GM12878 (cell line): Measurements from ENCODE around the gene SKAP1. TPM values are rescaled to one million over a fixed set of nuclear protein-coding genes. Genes with fewer than 3 reads are reported as not detected.

Source experiments
- ATAC-seq: fragments of 200-7000 bp; cut with Tn5 transposase; 3 replicates; pipeline ENCODE4 v1.9.1; 2020; ENCODE audit warnings: mild to moderate bottlenecking, moderate library complexity
- BruUV-seq: library from RNA; stranded (reverse); fragments of 400-500 nt; replicated peaks from 2 replicates; lab custom pipeline; 2021; lab: Mats Ljungman, UMichigan
- CTCF ChIA-PET: fragments of 300-600 bp; sonication (Branson Sonifier 250); formaldehyde crosslinking; extraction: SDS; loops from one replicate; lab custom pipeline; 2021; ENCODE audit warnings: inconsistent platforms; lab: Yijun Ruan, JAX
- POLR2A ChIA-PET: fragments of 350-600 bp; formaldehyde crosslinking; extraction: SDS; loops from one replicate; lab custom pipeline; 2021; ENCODE audit warnings: inconsistent platforms; lab: Charles Lee
- RAD21 ChIA-PET: fragments of 300-600 bp; sonication (Branson Sonifier 250); formaldehyde crosslinking; loops from one replicate; lab custom pipeline; 2023; ENCODE audit warnings: antibody characterized with exemption; ENCODE audit not compliant: unreplicated experiment; lab: Charles Lee
- SMC1A ChIA-PET: fragments of 300-600 bp; sonication (Branson Sonifier 250); formaldehyde crosslinking; loops from one replicate; lab custom pipeline; 2023; ENCODE audit not compliant: unreplicated experiment, uncharacterized antibody; lab: Charles Lee
- DNase-seq: peaks from one replicate; pipeline ENCODE4 v3.0.0-alpha.2; 2011; ENCODE audit warnings: low read depth, low spot score
- FAIRE-seq: peaks from 3 replicates; lab custom pipeline; 2011; peaks lifted over from hg19 to GRCh38; lab: Jason Lieb, UNC
- H2AFZ ChIP-seq: 2 replicates; pipeline ENCODE4 v1.6.0; 2011; ENCODE audit warnings: low read depth, low read length, control low read depth; ENCODE audit not compliant: control insufficient read depth
- H3K27ac ChIP-seq: 2 replicates; pipeline ENCODE4 v1.5.1; 2011; ENCODE audit warnings: control low read depth; ENCODE audit not compliant: control insufficient read depth, insufficient read depth
- H3K27me3 ChIP-seq, 2 experiments: replicated peaks in 1 of 2; 2 replicates each; pipeline versions ENCODE4 v1.6.0 to v1.6.1; 2011; ENCODE audit warnings: low read length in 1 of 2; ENCODE audit not compliant: control insufficient read depth in 2 of 2, insufficient read depth in 2 of 2
- H3K36me3 ChIP-seq, 2 experiments: 2 replicates each; pipeline ENCODE4 v1.5.1; 2011; ENCODE audit warnings: low read length in 1 of 2; ENCODE audit not compliant: control insufficient read depth in 2 of 2, insufficient read depth in 2 of 2
- H3K4me1 ChIP-seq: 2 replicates; pipeline ENCODE4 v1.6.1; 2011; ENCODE audit warnings: mild to moderate bottlenecking, low read length, moderate library complexity, mixed read lengths; ENCODE audit not compliant: control insufficient read depth, insufficient read depth
- H3K4me2 ChIP-seq: 2 replicates; pipeline ENCODE4 v1.6.0; 2011; ENCODE audit warnings: control low read depth; ENCODE audit not compliant: control insufficient read depth, insufficient read depth
- H3K4me3 ChIP-seq: fragments of 200-600 bp; sonication (generic); 2 replicates; pipeline ENCODE4 v1.5.1; 2016
- H3K79me2 ChIP-seq: 2 replicates; pipeline ENCODE4 v1.6.0; 2011; ENCODE audit warnings: low read length; ENCODE audit not compliant: control insufficient read depth, insufficient read depth
- H3K9ac ChIP-seq: 2 replicates; pipeline ENCODE4 v1.8.0; 2011; ENCODE audit warnings: low read length, control low read depth, mixed read lengths; ENCODE audit not compliant: control insufficient read depth, insufficient read depth
- H3K9me3 ChIP-seq: replicated peaks from 3 replicates; pipeline ENCODE4 v1.5.1; 2011; ENCODE audit warnings: mild to moderate bottlenecking, low read length; ENCODE audit not compliant: control insufficient read depth, insufficient read depth
- H4K20me1 ChIP-seq: 2 replicates; pipeline ENCODE4 v1.6.0; 2011; ENCODE audit not compliant: control insufficient read depth, insufficient read depth
- CHD1 ChIP-seq: IDR thresholded peaks from 2 replicates; pipeline ENCODE4 v1.6.1; 2012; ENCODE audit warnings: low read depth, low read length, improper control_type of control experiment
- MTA3 ChIP-seq: IDR thresholded peaks from 2 replicates; pipeline ENCODE4 v1.6.1; 2012; ENCODE audit warnings: low read length, inconsistent platforms, borderline replicate concordance
- RAD21 ChIP-seq: IDR thresholded peaks from 2 replicates; pipeline ENCODE4 v1.6.1; 2011; ENCODE audit warnings: mild to moderate bottlenecking, low read depth, low read length, moderate library complexity; ENCODE audit not compliant: insufficient read depth
- SMC3 ChIP-seq: IDR thresholded peaks from 2 replicates; pipeline ENCODE4 v1.6.1; 2011; ENCODE audit warnings: low read length, improper control_type of control experiment, borderline replicate concordance
- SUPT20H ChIP-seq: IDR thresholded peaks from 2 replicates; pipeline ENCODE4 v1.6.1; 2011; ENCODE audit warnings: low read depth, mild to moderate bottlenecking, low read length, moderate library complexity, borderline replicate concordance; ENCODE audit not compliant: control insufficient read depth
- YY1 ChIP-seq: IDR thresholded peaks from 2 replicates; pipeline ENCODE4 v1.6.1; 2011; ENCODE audit warnings: low read depth, mild to moderate bottlenecking, low read length
- ZNF207 ChIP-seq: fragments of 450-650 bp; IDR thresholded peaks from 2 replicates; pipeline ENCODE4 v1.6.1; 2014; ENCODE audit warnings: antibody characterized with exemption, mild to moderate bottlenecking, borderline replicate concordance
- WGBS: methylation state at CpG from one replicate; pipeline ENCODE4 v1.1.6; 2016; ENCODE audit warnings: low lambda C conversion rate; ENCODE audit not compliant: insufficient replicate concordance, insufficient coverage; ENCODE audit errors: missing lambda C conversion rate; 5-methylcytosine and 5-hydroxymethylcytosine counted together
- in situ Hi-C: fragments of 300-500 bp; cut with MboI; formaldehyde crosslinking; loops from 9 replicates; pipeline ENCODE4 v1.14.3; 2018; ENCODE audit warnings: mixed read lengths
- intact Hi-C: fragments of 100-400 bp; cut with micrococcal nuclease; formaldehyde crosslinking; loops from one replicate; pipeline ENCODE4 v1.14.2; 2022; ENCODE audit not compliant: unreplicated experiment
- polyA plus RNA-seq, 11 experiments: library from polyadenylated mRNA; depleted of rRNA in 4 of 11; unstranded in 6 of 11; stranded (reverse) in 5 of 11; fragments of >200 nt; fragmentation: Nextera tagmentation in 4 of 11; fragmentation: Illumina TruSeq in 1 of 11; extraction: Ambion mirVana in 4 of 11; extraction: Trizol in 1 of 11; gene quantifications; 1 replicate in 1 of 11; 2 replicates in 10 of 11; pipeline versions ENCODE4 v1.2.1 to v1.2.3, GENCODE V29; 2011 to 2016; ENCODE audit warnings: inconsistent platforms in 2 of 11, missing spikeins in 2 of 11, low read depth in 1 of 11
- total RNA-seq, 4 experiments: library from RNA; depleted of rRNA in 3 of 4; stranded (reverse); fragments of >200 nt in 3 of 4; fragmentation: Illumina TruSeq in 1 of 4; extraction: Trizol in 1 of 4; gene quantifications; 2 replicates each; pipeline versions ENCODE4 v1.2.1 to v1.2.3, GENCODE V29; 2013 to 2021
- TF ChIP-seq, protein P1 (sequence below): fragments of 450-650 bp; formaldehyde crosslinking; IDR thresholded peaks from 2 replicates; pipeline ENCODE4 v1.4.0; 2022; ENCODE audit warnings: mild to moderate bottlenecking, moderate library complexity
- TF ChIP-seq, protein P2 (sequence below): IDR thresholded peaks from 2 replicates; pipeline ENCODE4 v1.6.1; 2011; ENCODE audit warnings: borderline replicate concordance, low read depth, mild to moderate bottlenecking, moderate library complexity, low read length; ENCODE audit not compliant: insufficient read depth, poor library complexity, severe bottlenecking
- TF ChIP-seq, protein P3 (sequence below): fragments of 450-650 bp; IDR thresholded peaks from 2 replicates; pipeline ENCODE4 v1.6.1; 2017; ENCODE audit warnings: mild to moderate bottlenecking, low read depth, inconsistent platforms; ENCODE audit not compliant: poor library complexity, severe bottlenecking

SKAP1 gene
- total and polyA plus RNA-seq, 10 of the 15 experiments (the other 5 are each of a cell fraction or from before 2014, with no cell fraction given), result 17.1 to 97.6 (median 35.9) TPM

DNA sequence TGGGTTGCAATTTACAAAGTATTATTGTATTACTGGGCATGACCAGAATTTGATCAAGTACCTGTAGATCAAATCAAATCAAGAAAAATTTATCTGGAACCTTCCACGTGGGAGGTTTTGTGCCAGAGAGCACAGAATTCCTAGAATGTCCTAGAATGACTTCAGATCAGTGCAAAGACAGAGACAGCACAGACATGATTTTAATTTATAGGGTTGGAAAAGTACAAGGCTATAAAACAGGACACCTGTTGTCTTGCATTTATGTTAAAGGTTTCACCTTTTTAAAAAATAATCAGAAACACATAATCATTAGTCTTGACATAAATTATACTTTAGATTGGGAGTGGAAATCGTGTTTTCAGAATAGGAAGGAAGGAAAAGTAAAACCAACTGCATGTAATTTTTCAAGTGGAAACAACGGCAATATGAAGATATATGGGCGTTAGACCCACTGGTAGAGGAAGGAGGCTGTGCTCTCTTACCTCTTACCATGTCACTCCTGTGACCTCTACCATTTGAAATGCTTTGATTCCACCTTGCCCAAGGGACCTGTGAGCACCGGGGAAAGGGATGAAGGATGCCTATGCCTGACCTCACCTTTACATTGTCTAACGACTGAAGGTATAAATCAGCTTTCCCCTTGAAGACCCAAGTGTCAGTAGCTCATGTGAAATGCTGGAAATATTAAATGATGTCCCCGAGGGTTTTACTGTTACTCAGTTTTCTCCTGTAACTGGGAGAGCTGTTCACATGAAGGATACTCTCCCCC is 222.1 kb downstream of the SKAP1 start:
- in situ Hi-C loops, result no loop called here
- intact Hi-C loops, result no loop called here
- Histone ChIP-seq H3K79me2 (no peaks in the 10 kb centered on the region), H3K4me3 (no peak overlapping the region), H3K27me3 (no peaks in the 10 kb centered on the region), H3K9me3 (no peaks in the 10 kb centered on the region), H3K9ac (no peak overlapping the region), H4K20me1 (no peaks in the 10 kb centered on the region), H3K36me3 (no peaks in the 10 kb centered on the region; a peak in 2 of 4 replicates), H3K4me2 (no peak overlapping the region), H2AFZ (no peak overlapping the region), H3K27ac (no peak overlapping the region), H3K4me1 (no peaks in the 10 kb centered on the region)
- 39% methylated on average over 7 of the region's 7 CpGs for WGBS
- FAIRE-seq (no peak), ATAC-seq (no peak), DNase-seq (no peak)
- POLR2A ChIA-PET, result interaction anchor here (1.4 kb wide), 1 partner anchor 9 kb away, joined by 3 read pairs; no protein-coding TSS in a partner anchor
- TF ChIP-seq SMC3, result no peak
- TF ChIP-seq YY1, result no peak
- TF ChIP-seq, protein P1, sequence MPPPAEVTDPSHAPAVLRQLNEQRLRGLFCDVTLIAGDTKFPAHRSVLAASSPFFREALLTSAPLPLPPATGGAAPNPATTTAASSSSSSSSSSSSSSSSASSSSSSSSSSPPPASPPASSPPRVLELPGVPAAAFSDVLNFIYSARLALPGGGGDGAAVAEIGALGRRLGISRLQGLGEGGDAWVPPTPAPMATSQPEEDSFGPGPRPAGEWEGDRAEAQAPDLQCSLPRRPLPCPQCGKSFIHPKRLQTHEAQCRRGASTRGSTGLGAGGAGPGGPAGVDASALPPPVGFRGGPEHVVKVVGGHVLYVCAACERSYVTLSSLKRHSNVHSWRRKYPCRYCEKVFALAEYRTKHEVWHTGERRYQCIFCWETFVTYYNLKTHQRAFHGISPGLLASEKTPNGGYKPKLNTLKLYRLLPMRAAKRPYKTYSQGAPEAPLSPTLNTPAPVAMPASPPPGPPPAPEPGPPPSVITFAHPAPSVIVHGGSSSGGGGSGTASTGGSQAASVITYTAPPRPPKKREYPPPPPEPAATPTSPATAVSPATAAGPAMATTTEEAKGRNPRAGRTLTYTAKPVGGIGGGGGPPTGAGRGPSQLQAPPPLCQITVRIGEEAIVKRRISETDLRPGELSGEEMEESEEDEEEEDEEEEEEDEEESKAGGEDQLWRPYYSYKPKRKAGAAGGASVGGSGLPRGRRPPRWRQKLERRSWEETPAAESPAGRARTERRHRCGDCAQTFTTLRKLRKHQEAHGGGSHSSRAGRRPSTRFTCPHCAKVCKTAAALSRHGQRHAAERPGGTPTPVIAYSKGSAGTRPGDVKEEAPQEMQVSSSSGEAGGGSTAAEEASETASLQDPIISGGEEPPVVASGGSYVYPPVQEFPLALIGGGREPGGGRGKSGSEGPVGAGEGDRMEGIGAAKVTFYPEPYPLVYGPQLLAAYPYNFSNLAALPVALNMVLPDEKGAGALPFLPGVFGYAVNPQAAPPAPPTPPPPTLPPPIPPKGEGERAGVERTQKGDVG (CRISPR knock-in tag), result no peak
- TF ChIP-seq SUPT20H, result no peak
- TF ChIP-seq MTA3, result no peak
- no peak for TF ChIP-seq RAD21
- TF ChIP-seq, protein P2, sequence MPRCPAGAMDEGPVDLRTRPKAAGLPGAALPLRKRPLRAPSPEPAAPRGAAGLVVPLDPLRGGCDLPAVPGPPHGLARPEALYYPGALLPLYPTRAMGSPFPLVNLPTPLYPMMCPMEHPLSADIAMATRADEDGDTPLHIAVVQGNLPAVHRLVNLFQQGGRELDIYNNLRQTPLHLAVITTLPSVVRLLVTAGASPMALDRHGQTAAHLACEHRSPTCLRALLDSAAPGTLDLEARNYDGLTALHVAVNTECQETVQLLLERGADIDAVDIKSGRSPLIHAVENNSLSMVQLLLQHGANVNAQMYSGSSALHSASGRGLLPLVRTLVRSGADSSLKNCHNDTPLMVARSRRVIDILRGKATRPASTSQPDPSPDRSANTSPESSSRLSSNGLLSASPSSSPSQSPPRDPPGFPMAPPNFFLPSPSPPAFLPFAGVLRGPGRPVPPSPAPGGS, result no peak
- TF ChIP-seq, protein P3, sequence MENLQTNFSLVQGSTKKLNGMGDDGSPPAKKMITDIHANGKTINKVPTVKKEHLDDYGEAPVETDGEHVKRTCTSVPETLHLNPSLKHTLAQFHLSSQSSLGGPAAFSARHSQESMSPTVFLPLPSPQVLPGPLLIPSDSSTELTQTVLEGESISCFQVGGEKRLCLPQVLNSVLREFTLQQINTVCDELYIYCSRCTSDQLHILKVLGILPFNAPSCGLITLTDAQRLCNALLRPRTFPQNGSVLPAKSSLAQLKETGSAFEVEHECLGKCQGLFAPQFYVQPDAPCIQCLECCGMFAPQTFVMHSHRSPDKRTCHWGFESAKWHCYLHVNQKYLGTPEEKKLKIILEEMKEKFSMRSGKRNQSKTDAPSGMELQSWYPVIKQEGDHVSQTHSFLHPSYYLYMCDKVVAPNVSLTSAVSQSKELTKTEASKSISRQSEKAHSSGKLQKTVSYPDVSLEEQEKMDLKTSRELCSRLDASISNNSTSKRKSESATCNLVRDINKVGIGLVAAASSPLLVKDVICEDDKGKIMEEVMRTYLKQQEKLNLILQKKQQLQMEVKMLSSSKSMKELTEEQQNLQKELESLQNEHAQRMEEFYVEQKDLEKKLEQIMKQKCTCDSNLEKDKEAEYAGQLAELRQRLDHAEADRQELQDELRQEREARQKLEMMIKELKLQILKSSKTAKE, result no peak
- no peak for TF ChIP-seq ZNF207
- no peak for TF ChIP-seq CHD1
- SMC1A ChIA-PET, result interaction anchor here (0.7 to 1.1 kb wide), 6 partner anchors 8 to 100 kb away, joined by 3 to 4 read pairs (median 3); no protein-coding TSS in a partner anchor
- no TSS peak for BruUV-seq
- RAD21 ChIA-PET, result interaction anchor here (1.3 kb wide), 1 partner anchor 155 kb away, joined by 3 read pairs; no protein-coding TSS in a partner anchor
- CTCF ChIA-PET, result interaction anchor here (0.8 to 1.5 kb wide), 2 partner anchors 10 to 101 kb away, joined by 3 read pairs; no protein-coding TSS in a partner anchor
